Stimulated activated CD4-positive, alpha-beta T cell treated with anti-CD3 and anti-CD28 coated beads, Interleukin-1b, Interleukin-23, amount 100 ng/mL, for 1 hour (primary cell): ENCODE measurements around the gene MFSD2B.
"Not testable (repeated sequence)": the region's sequence is repeated elsewhere in the genome, so short reads cannot be mapped to it uniquely, and the experiment has no call there.

Experiments used
- DNase-seq, 2 donors: peaks; one replicate each; pipeline ENCODE4 v3.0.0-alpha.2; 2020; ENCODE audit warnings: low read depth in 2 of 2

The MFSD2B gene

DNA sequence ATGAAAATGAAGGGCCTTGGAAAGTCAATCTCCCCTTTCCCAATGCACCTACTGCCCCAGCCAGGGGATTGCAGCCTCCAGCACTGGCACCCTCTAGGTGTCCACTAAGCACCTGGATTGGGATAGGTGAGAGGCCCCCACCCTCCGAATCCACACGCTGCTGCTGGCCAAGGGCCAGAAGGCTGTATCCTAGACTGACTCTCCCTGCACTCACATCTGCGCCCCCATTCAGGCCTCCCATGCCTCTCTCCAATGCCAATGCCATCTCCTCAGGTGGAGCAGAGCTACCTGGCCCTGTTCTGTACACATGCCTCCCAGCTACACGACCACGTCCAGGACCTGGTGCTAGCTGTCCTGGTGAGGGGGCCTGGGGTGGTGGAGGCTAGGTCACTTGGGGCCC is 9.8 kb downstream of the MFSD2B start:
- DNase-seq = no peak

DNA sequence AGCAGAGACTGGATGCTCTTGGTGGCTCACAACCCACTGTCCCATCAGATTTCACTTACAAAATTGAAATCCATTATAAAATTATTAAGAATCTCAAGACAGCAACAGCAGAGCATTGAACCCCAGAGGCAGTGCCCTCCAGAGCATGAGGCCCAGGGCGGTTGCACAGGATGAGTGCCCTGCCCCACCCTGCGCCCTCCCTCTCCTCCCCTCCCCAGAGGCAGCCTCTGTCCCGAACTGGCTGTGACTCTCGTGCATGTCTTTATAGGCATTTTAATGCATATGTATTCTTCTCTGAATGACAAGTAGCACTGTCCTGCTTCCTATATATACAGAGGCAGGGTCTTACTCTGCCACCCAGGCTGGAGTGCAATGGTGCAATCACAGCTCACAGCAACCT is 10.4 kb downstream of the MFSD2B start:
- no peak for DNase-seq

DNA sequence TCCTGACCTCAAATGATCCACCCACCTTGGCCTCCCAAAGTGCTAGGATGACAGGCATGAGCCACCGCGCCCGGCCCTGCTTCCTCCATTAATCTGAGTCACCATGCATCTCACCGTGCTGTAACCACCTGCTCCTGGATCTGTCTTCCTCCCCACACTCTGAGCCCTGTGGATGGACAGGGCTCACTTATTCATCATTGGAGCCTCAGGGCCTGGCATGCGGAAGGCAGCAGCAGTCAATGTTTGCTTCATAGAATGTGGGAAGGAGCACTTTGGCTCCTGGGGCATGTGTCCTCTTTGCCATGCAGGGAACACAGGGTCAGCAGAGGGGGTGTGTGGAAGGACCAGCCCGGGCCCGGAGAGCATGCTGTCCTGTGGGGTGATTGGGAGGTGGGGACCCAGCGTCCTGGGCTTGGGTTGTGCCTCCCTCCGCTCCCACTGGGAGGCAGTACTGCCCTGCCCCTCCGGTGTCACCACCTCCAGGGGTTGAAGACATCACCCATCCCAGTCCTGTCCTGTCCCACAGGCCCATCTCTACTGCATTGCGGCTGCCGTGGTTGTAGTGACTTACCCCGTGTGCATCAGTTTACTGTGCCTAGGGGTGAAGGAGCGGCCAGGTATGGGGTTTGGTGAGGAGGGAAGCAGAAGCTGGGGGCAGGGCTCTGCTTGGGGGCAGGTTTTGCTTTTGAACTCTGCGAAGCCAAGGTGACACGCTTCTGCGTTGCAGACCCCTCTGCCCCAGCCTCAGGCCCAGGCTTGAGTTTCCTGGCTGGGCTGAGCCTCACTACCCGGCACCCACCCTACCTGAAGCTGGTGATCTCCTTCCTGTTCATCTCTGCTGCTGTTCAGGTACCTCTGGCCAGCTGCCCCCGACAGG is 11.5 kb downstream of the MFSD2B start:
- DNase-seq = no peak

DNA sequence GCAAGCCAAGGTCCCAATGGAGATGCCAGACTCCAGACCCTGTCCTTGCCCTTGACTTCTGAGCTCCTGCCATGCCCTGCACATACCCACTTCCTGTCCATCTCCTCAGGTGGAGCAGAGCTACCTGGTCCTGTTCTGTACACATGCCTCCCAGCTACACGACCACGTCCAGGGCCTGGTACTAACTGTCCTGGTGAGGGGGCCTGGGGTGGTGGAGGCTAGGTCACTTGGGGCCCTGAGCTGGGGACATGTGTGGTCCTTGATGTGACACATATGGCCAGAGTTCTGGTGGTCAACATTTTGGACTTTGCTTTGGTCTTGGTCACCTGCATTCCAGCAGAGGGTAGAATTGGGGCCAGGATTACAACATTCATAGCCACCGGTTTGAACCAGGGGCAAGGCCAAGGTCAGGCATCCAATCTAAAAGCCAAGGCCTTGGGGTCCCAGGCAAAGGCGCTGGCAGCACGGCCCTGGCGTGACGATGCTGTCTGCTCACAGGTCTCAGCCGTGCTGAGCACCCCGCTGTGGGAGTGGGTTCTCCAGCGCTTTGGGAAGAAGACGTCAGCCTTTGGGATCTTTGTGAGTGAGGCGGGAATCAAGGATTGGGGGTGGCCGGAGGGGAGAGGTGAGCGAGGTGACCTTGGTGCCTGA is 12.6 kb downstream of the MFSD2B start:
- DNase-seq = no peak

- DNase-seq = no peak
Measured at GRCh38 chr2:24022975-24023575, 13.2 kb downstream of the MFSD2B start.

DNA sequence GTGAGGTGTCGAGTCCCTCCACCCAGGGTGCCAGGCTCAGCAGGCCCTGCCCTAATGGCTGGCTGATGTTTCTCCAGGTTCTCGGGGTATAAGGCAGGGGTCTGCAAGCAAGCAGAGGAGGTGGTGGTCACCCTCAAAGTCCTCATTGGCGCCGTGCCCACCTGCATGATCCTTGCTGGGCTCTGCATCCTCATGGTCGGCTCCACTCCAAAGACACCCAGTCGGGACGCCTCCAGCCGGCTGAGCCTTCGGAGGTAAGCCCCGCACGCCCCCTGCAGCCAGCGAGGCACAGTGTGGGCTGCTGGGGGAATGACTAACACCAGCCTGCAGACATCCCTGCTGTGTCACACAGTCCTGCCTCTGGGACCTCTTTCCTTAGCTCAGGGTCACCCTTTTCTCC is 14.1 kb downstream of the MFSD2B start:
- no peak for DNase-seq

DNA sequence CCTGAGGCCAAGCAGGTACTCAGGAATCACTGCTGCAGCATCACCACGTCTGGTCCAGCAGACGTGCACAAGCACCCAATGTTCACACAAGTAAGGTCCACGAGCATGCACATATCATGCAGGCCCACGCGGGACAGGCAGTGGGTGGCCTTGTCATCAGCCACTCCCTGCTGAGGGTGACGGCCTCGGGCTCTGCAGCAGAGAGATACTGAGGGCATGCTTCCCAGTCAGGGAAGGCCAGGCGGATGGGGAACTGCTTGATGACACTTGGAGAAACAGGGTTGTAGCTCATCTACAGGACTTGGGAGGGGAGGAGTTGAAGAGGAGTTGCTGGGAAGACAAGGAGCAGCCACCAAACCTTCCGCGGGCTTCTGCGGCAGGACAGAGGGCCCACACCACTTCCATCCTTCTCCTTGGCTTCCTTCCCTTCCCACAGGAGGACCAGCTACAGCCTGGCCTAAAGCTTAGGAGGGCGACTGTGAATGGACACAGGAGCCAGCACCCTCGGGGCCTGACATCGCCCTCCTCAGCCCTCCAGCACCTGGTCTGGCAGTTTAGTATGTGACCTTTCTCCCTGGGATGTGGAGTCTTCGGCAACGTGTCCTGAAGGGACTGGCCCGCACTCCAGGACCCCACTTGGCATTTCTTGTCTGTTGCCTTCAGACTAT is 15.2 kb downstream of the MFSD2B start:
- DNase-seq = no peak

DNA sequence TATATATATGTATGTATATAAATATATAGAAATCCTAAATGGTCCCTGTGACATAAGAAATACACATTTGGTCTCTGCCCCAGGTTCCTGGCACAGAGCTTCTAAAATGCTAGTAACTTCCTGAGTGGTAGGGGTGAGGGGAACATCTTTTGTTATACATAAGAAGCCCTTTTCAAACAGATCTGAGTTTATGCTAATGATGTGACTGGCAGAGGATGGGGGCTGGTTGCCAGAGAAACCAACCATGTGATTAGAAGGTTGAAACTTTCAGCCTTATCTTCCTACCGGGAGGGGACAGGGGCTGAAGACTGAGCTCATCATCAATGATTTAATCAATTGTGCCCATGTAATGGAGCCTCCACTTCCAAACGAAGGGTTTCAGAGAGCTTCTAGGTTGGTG is 16.3 kb downstream of the MFSD2B start:
- no peak for DNase-seq

DNA sequence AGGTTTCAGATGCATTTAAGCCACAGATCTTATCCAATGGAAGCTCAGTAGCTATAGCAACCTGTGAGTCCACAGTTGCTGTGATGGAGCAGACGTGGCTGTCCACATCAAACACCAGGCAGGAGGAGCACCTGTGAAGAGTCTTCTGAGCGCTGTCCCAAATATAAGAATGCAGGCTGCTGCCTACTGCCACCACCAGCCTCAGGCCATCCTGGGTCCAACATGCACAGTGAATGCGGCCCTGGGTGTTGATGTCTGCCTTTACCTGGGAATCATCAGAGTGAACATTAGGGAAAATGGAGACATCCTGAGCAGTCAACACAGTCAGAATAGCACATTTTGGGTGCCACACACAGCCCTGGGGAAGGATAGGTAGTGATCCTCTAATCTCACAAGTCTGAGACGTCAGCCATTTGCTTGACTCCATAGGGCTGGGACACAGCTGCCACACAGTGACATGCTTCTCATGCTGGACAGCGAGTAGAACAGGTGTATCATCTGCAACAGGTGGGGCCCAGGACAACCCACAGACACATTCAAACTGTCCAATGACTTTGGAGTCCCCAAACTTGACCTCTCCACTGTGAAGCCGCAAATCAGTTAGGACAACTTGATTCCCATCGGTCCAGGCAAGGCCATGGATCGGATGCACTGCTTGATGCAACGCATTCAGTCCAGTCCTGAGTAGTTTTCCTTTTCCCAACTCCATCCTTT is 29.1 kb downstream of the MFSD2B start:
- no peak for DNase-seq

DNA sequence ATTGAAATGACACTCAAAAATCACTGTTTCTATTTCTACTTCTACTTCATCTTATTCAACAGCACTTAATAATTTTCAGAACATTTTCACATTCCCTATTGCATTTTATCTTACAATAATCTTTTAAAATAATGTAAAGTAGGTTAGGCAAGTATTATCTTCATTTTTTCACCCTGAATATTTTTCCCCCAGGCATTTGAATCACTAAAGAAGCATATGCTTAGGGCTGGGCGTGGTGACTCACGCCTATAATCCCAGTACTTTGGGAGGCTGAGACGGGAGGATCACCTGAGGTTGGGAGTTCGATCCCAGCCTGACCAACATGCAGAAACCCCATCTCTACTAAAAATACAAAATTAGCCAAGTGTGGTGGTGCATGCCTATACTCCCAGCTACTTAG is 30.6 kb downstream of the MFSD2B start:
- no peak for DNase-seq

DNA sequence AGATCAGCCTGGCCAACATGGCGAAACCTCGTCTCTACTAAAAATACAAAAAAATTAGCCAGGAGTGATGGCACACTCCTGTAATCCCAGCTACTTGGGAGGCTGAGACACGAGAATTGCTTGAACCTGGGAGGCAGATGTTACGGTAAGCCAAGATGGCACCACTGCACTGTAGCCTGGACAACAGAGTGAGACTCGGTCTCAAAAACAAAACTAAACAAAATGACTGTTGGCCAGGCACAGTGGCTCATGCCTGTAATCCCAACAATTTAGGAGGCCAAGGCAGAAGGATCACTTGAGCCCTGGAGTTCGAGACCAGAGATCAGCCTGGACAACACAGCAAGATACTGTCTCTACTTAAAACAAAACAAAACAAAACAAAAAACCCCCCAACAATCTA is 33.2 kb downstream of the MFSD2B start:
- not testable (repeated sequence) for DNase-seq

GRCh38 chr2:24045511-24046508 is 35.9 kb downstream of the MFSD2B start:
- no peak for DNase-seq

GRCh38 chr2:24046599-24046929 is 36.7 kb downstream of the MFSD2B start:
- DNase-seq = no peak

DNA sequence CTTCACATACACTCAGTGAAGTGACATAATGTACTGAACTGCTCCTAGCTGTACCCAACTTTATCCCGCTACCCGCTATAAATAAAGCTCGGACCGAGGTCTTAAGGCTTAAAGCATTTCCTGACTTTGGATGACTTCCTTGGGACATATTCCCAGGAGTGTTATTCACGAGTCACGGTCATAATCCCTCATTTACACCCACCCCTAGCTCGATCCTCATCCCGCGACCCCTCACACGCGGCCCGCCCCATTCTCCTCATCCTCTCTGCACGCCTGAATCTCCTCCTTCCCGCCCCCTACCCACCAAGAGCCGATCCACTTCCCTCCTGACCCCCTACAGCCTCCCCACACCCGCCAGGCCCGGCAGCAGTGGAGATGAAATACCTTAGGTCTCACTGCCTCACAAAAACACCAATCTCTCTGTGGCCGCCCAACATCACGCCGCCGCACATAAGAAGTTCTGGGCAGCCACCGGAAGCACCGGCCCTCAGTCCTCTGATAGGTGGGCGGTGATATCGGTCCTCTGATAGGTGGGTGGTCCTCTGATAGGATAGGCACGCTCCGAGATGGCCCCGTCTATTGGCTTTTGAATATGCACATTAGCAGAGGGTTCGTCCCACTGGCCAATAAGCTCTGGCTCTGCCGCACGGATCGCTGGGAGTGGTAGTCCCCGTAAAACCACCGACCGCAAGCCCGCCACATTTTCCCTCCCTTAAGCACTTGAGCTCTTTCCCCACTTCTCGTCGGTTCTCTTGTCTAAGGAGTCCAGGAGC is 37.2 kb downstream of the MFSD2B start, which contains the start of gene WDCP:
Gene WDCP, minus strand, starts transcription at position 462 of the 773 bp plus-strand sequence. CDS start 7,897 bp downstream, outside the sequence.
- peak; percentile 66 to 80 for DNase-seq

- DNase-seq = no peak
Measured at GRCh38 chr2:24047703-24048033, 37.8 kb downstream of the MFSD2B start.

DNA sequence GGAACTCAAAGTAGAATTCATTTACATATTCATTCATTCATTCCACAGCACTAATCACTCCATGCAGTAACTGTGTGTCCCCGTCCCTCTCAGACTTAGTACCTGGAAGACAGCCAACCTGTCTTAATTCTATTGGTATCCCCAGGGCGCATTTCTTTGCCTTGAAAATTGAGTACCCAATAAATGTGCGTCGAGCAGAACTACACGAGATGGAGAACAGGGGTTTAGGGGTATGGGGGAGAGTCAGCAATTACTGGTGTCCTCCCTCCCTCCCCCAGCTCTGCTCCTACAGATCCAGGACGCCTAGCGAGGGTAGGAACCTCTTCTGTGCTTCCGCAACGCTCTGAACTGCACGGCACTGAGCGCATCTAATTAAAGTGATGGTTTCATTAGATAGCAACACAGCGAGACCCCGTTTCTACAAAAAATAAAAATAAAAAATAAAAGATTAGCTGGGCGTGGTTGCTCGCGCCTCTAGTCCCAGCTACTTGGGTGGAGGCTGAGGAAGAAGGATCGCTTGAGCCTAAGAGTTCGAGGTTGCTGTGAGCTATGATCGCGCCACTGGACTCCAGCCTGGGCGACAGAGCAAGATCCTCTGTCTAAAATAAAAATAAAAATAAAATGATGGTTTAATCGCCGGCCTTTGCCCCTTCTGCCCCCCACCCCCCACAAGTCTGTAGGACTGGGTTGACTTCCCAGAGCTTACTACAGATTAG is 39.0 kb downstream of the MFSD2B start:
- DNase-seq = no peak

DNA sequence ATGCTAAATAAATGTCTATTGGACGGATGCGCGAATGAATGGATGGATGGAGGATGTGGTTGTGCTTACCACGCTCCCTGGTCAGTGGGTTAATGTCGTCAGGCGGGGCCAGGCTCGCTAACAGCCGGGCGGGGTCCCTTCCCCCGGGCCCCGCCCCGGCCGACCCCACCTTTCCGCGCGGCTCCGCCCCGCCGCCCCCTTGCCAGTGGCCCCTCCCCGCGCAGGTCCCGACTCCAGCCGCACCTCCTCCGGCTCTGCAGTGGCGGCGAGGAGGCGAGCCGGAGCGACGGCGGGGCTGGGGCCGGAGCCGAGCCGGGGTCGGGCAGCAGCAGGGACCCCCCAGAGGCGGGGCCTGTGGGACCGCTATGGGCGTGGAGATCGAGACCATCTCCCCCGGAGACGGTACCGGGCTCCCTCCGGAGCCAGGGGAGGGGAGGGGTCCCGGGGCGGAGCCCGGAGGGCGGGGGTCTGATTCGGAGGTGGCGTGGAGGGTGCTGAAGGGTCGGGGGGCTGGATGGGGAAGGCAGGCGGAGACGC is 39.7 kb downstream of the MFSD2B start, which contains the start of gene FKBP1B:
Gene FKBP1B, plus strand, starts transcription at position 257 of the 537 bp plus-strand sequence. Its CDS starts 109 bp downstream, at position 366.
- DNase-seq = peak in 1 of 2 donors; percentile 21
